ENCODE measurements around the gene DDX3X.

Gene DDX3X

GRCh38 chrX:41335958-41336331 is 2.0 kb downstream of the DDX3X start:
- peaks cover 60% of the 10 kb centered on the region for H4K20me1 ChIP-seq (ENCODE audit: insufficient read depth, low read length)
- no peak overlapping the region; the same call in 1 of the 2 replicates for H3K27ac ChIP-seq (ENCODE audit: low read length)
- H3K79me2 ChIP-seq (ENCODE audit: low read length), result peaks cover 76% of the 10 kb centered on the region
- no peaks in the 10 kb centered on the region for H3K9me3 ChIP-seq (ENCODE audit: insufficient read depth, low read length)
- TF ChIP-seq CTCF (IDR thresholded peaks at IDR 0.05; ENCODE audit: low read depth, low read length) (no peak), EZH2phosphoT487 (IDR thresholded peaks at IDR 0.05; ENCODE audit: low read depth) (no peak)
- peaks cover 42% of the 10 kb centered on the region for H3K36me3 ChIP-seq (replicated peaks; ENCODE audit: low read depth, low read length)
- H3K4me2 ChIP-seq (ENCODE audit: low read length), result peak overlapping the region; percentile 98
- H3K9ac ChIP-seq (ENCODE audit: low read length), result peak overlapping the region; percentile 100
- H3K27me3 ChIP-seq (ENCODE audit: low read depth, low read length), result no peaks in the 10 kb centered on the region
- no peak overlapping the region for H2AFZ ChIP-seq (ENCODE audit: low read depth, low read length)
- H3K4me3 ChIP-seq (ENCODE audit: low read length), result peak overlapping the region; percentile 99
- peaks cover 26% of the 10 kb centered on the region for H3K4me1 ChIP-seq (ENCODE audit: low read length)

- Histone ChIP-seq H3K27ac (ENCODE audit: low read length) (no peak overlapping the region; the same call in 1 of the 2 replicates), H2AFZ (ENCODE audit: low read depth, low read length) (no peak overlapping the region), H3K9ac (ENCODE audit: low read length) (0 out of 2 replicates have a peak overlapping the region, but pooled peaks have one; percentile 100)
These were observed 2.5 kb downstream of the DDX3X start for GRCh38 chrX:41336447-41336846.

GRCh38 chrX:41337140-41337539 is 3.2 kb downstream of the DDX3X start:
- Histone ChIP-seq H4K20me1 (ENCODE audit: insufficient read depth, low read length) (peaks cover 72% of the 10 kb centered on the region), H3K4me1 (ENCODE audit: low read length) (peaks cover 23% of the 10 kb centered on the region), H3K27ac (ENCODE audit: low read length) (no peak overlapping the region), H3K9ac (ENCODE audit: low read length) (no peak overlapping the region), H3K36me3 (replicated peaks; ENCODE audit: low read depth, low read length) (peaks cover 54% of the 10 kb centered on the region), H3K79me2 (ENCODE audit: low read length) (peaks cover 88% of the 10 kb centered on the region), H3K4me3 (ENCODE audit: low read length) (peak overlapping the region; percentile 99), H3K27me3 (ENCODE audit: low read depth, low read length) (no peaks in the 10 kb centered on the region), H2AFZ (ENCODE audit: low read depth, low read length) (no peak overlapping the region), H3K9me3 (ENCODE audit: insufficient read depth, low read length) (no peaks in the 10 kb centered on the region), H3K4me2 (ENCODE audit: low read length) (peak overlapping the region; percentile 98)
- TF ChIP-seq CTCF (IDR thresholded peaks at IDR 0.05; ENCODE audit: low read depth, low read length) (no peak), EZH2phosphoT487 (IDR thresholded peaks at IDR 0.05; ENCODE audit: low read depth) (no peak)

More at GRCh38 chrX:41336447-41336846, 2.5 kb downstream of the DDX3X start:
- Histone ChIP-seq H3K4me2 (ENCODE audit: low read length) (peak overlapping the region; percentile 98), H3K4me3 (ENCODE audit: low read length) (peak overlapping the region; percentile 99), H3K79me2 (ENCODE audit: low read length) (peaks cover 81% of the 10 kb centered on the region), H4K20me1 (ENCODE audit: insufficient read depth, low read length) (peaks cover 66% of the 10 kb centered on the region), H3K4me1 (ENCODE audit: low read length) (peaks cover 23% of the 10 kb centered on the region), H3K9me3 (ENCODE audit: insufficient read depth, low read length) (no peaks in the 10 kb centered on the region), H3K27me3 (ENCODE audit: low read depth, low read length) (no peaks in the 10 kb centered on the region), H3K36me3 (replicated peaks; ENCODE audit: low read depth, low read length) (peaks cover 47% of the 10 kb centered on the region)
- no peak for TF ChIP-seq CTCF (IDR thresholded peaks at IDR 0.05; ENCODE audit: low read depth, low read length)
- no peak for TF ChIP-seq EZH2phosphoT487 (IDR thresholded peaks at IDR 0.05; ENCODE audit: low read depth)

- H3K9me3 ChIP-seq (ENCODE audit: insufficient read depth, low read length), result no peaks in the 10 kb centered on the region
- H4K20me1 ChIP-seq (ENCODE audit: insufficient read depth, low read length), result peaks cover 85% of the 10 kb centered on the region
- peaks cover 67% of the 10 kb centered on the region for H3K36me3 ChIP-seq (replicated peaks; ENCODE audit: low read depth, low read length)
- no peak overlapping the region for H2AFZ ChIP-seq (ENCODE audit: low read depth, low read length)
- no peak overlapping the region for H3K4me3 ChIP-seq (ENCODE audit: low read length)
- no peaks in the 10 kb centered on the region for H3K27me3 ChIP-seq (ENCODE audit: low read depth, low read length)
- H3K27ac ChIP-seq (ENCODE audit: low read length), result no peak overlapping the region
- no peak for TF ChIP-seq CTCF (IDR thresholded peaks at IDR 0.05; ENCODE audit: low read depth, low read length)
- no peak for TF ChIP-seq EZH2phosphoT487 (IDR thresholded peaks at IDR 0.05; ENCODE audit: low read depth)
- H3K79me2 ChIP-seq (ENCODE audit: low read length), result peaks cover 95% of the 10 kb centered on the region
- H3K9ac ChIP-seq (ENCODE audit: low read length), result no peak overlapping the region
- peaks cover 23% of the 10 kb centered on the region for H3K4me1 ChIP-seq (ENCODE audit: low read length)
- H3K4me2 ChIP-seq (ENCODE audit: low read length), result 0 out of 2 replicates have a peak overlapping the region, but pooled peaks have one; percentile 98
These were observed 4.5 kb downstream of the DDX3X start for GRCh38 chrX:41338436-41338835.

Data from OCI-LY3 (cell line).